ENCODE results near the gene SLC25A26. TPM values are rescaled to one million over a fixed set of nuclear protein-coding genes. Genes with fewer than 3 reads are reported as not detected.
"Not testable (repeated sequence)": the region's sequence is repeated elsewhere in the genome, so short reads cannot be mapped to it uniquely, and the experiment has no call there.

The SLC25A26 gene
- total and polyA plus RNA-seq, 9 donors = 17.3 to 32.3 (median 22.6) TPM

DNA sequence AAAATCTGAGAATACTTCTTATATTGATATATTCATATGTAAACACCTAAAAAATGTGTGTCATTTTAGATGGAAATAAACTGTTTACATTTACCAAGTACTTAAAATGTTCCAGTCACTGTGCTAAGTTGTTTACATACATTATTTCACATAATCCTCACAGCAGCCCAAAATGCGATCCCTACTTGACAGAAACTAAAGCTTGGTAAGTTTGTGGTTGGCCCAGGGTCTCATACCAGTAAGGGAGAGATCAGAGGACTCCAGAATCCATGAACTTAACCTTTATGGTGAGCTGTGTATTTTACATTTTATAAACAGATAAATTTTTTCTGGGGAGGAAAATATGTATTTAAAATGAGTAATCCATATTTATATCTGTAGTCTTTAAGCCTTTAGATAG is 51.2 kb downstream of the SLC25A26 start:
- no peaks in the 10 kb centered on the region for H3K36me3 ChIP-seq
- no peaks in the 10 kb centered on the region for H3K9me3 ChIP-seq
- H3K4me3 ChIP-seq = no peak overlapping the region
- H3K27me3 ChIP-seq = no peaks in the 10 kb centered on the region
- WGBS, 3 donors = 89 to 100% (median 93%) methylated on average over 1 of the region's 1 CpG
- DNase-seq = no peak
- no peak overlapping the region for H3K27ac ChIP-seq
- TF ChIP-seq EP300 (IDR thresholded peaks at IDR 0.05) (no peak), POLR2A (IDR thresholded peaks at IDR 0.05) (no peak)
- TF ChIP-seq, protein P1, sequence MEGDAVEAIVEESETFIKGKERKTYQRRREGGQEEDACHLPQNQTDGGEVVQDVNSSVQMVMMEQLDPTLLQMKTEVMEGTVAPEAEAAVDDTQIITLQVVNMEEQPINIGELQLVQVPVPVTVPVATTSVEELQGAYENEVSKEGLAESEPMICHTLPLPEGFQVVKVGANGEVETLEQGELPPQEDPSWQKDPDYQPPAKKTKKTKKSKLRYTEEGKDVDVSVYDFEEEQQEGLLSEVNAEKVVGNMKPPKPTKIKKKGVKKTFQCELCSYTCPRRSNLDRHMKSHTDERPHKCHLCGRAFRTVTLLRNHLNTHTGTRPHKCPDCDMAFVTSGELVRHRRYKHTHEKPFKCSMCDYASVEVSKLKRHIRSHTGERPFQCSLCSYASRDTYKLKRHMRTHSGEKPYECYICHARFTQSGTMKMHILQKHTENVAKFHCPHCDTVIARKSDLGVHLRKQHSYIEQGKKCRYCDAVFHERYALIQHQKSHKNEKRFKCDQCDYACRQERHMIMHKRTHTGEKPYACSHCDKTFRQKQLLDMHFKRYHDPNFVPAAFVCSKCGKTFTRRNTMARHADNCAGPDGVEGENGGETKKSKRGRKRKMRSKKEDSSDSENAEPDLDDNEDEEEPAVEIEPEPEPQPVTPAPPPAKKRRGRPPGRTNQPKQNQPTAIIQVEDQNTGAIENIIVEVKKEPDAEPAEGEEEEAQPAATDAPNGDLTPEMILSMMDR (IDR thresholded peaks at IDR 0.05) = no peak
- intact Hi-C loops (cut with DNase I) = no loop called here
- H3K4me1 ChIP-seq (ENCODE audit: insufficient read depth) = peaks cover 2% of the 10 kb centered on the region

DNA sequence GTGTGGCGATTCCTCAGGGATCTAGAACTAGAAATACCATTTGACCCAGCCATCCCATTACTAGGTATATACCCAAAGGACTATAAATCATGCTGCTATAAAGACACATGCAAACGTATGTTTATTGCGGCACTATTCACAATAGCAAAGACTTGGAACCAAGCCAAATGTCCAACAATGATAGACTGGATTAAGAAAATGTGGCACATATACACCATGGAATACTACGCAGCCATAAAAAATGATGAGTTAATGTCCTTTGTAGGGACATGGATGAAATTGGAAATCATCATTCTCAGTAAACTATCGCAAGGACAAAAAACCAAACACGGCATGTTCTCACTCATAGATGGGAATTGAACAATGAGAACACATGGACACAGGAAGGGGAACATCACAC is 54.0 kb downstream of the SLC25A26 start:
- not testable (repeated sequence) for H3K4me3 ChIP-seq
- intact Hi-C loops (cut with DNase I) = loop anchor here in 3 of 4 donors (5.0 kb wide), 3 partner anchors 537 to 547 kb away; no protein-coding TSS in a partner anchor

DNA sequence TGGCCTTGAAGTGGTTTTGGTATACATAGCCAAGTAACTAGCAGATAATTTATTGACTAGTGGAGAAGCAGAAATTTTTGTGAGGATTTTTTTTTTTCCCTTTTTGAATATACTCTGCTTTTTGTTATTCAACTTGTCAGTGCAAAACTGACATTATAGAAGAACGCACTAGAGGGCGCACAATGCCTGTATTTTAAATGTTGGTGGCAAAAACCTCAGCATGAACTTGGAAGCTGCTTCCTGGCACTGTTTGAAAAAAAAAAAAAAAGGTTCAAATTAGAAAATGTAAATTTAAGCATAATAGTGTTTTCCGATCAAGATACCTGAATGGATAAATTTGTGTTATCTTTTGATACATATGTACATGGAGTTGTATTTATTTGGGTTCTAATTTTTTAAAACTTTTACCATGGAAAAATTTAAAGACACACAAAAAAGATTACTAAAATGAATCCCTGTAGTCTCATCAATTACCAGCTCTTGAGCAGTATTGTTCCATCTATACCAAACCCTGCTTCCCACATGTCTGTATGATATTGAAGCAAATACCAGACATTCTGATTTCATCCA is 56.0 kb downstream of the SLC25A26 start:
- DNase-seq = peak in 4 of 5 donors; percentile 39 to 73 (median 52)
- no peaks in the 10 kb centered on the region for H3K9me3 ChIP-seq
- no peak overlapping the region for H3K27ac ChIP-seq
- intact Hi-C loops (cut with DNase I) = loop anchor here in 3 of 4 donors (5.0 kb wide), 3 partner anchors 536 to 546 kb away; no protein-coding TSS in a partner anchor
- no peaks in the 10 kb centered on the region for H3K27me3 ChIP-seq
- TF ChIP-seq POLR2A (IDR thresholded peaks at IDR 0.05) = no peak
- TF ChIP-seq EP300 (IDR thresholded peaks at IDR 0.05) = no peak
- TF ChIP-seq, protein P1 (IDR thresholded peaks at IDR 0.05) = peak; percentile 28 to 63 (median 60)
- H3K36me3 ChIP-seq = no peaks in the 10 kb centered on the region
- H3K4me3 ChIP-seq = no peak overlapping the region
- 2 to 3% (median 3%) methylated on average over 3 of the region's 3 CpGs for WGBS, 3 donors
- no peaks in the 10 kb centered on the region for H3K4me1 ChIP-seq (ENCODE audit: insufficient read depth)

More for the DNA sequence above, 54.0 kb downstream of the SLC25A26 start:
- not testable (repeated sequence) for H3K36me3 ChIP-seq; H3K4me1 ChIP-seq (ENCODE audit: insufficient read depth); H3K9me3 ChIP-seq; DNase-seq; H3K27me3 ChIP-seq; H3K27ac ChIP-seq
- WGBS, 3 donors = 91 to 98% (median 94%) methylated on average over 5 to 6 of the region's 6 CpGs

DNA sequence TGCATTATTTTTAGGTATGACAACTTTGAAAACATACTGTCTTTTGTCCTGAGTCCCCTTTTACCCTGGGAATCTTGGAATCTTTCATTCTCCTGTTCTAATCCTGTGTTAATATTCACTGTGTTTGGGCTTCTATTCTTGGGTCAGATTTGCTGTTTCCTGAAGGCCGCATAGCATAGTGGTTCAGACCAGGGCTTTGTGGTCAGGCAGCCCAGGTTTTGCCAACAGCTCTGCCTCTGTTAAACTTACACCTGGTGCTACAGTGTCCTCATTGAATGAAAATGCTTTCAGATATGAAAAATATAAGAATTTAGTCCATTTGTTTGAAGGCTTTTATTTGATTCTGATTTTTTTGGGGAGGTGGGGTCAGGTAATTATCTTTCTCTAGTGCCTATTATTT is 58.4 kb downstream of the SLC25A26 start:
- 65 to 75% (median 70%) methylated on average over 1 of the region's 1 CpG for WGBS, 3 donors
- intact Hi-C loops (cut with DNase I) = loop anchor here in 3 of 4 donors (5.0 kb wide), 3 partner anchors 533 to 543 kb away; no protein-coding TSS in a partner anchor
- Histone ChIP-seq H3K36me3 (no peaks in the 10 kb centered on the region), H3K4me1 (ENCODE audit: insufficient read depth) (no peaks in the 10 kb centered on the region), H3K27me3 (no peaks in the 10 kb centered on the region), H3K4me3 (no peak overlapping the region), H3K27ac (no peak overlapping the region), H3K9me3 (no peaks in the 10 kb centered on the region)
- TF ChIP-seq EP300 (IDR thresholded peaks at IDR 0.05) (no peak), POLR2A (IDR thresholded peaks at IDR 0.05) (no peak)
- TF ChIP-seq, protein P1 (IDR thresholded peaks at IDR 0.05) = no peak
- no peak for DNase-seq

DNA sequence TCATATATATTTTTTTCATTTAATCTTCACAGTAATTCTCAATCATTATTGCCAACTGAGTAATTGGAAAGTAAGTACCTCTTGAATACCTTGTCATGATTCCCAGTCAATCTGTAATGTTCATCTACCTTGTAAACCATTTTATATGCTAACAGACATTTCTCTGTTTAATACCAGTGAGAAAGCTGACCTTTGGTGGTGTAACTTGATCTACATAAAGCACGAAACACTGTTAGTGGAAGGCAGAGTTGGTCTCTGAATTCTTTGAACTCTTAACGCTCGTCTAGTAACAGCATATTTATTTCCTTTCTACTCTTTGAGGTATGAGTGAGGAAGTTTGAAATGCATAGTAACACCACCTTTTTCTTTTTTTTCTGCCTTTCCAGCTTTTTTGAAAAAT is 59.5 kb downstream of the SLC25A26 start:
- H3K27ac ChIP-seq = no peak overlapping the region
- H3K27me3 ChIP-seq = no peaks in the 10 kb centered on the region
- H3K4me1 ChIP-seq (ENCODE audit: insufficient read depth) = no peaks in the 10 kb centered on the region
- TF ChIP-seq EP300 (IDR thresholded peaks at IDR 0.05) = no peak
- no peak for TF ChIP-seq POLR2A (IDR thresholded peaks at IDR 0.05)
- TF ChIP-seq, protein P1 (IDR thresholded peaks at IDR 0.05) = no peak
- H3K4me3 ChIP-seq = no peak overlapping the region
- H3K9me3 ChIP-seq = no peaks in the 10 kb centered on the region
- WGBS, 3 donors = 94 to 97% (median 97%) methylated on average over 3 of the region's 3 CpGs
- intact Hi-C loops (cut with DNase I) = no loop called here
- H3K36me3 ChIP-seq = no peaks in the 10 kb centered on the region
- DNase-seq = no peak

DNA sequence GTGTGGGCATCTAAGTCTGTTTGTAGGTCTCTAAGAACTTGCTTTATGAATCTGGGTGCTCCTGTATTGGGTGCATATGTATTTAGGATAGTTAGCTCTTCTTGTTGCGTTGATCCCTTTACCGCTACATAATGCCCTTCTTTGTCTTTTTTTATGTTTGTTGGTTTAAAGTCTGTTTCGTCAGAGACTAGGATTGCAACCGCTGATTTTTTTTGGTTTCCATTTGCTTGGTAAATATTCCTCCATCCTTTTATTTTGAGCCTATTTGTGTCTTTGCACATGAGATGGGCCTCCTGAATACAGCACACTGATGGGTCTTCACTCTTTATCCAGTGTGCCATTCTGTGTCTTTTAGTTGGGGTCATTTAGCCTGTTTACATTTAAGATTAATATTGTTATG is 71.1 kb downstream of the SLC25A26 start:
- not testable (repeated sequence) for H3K27me3 ChIP-seq; H3K4me3 ChIP-seq; H3K36me3 ChIP-seq; H3K27ac ChIP-seq; DNase-seq; H3K9me3 ChIP-seq; H3K4me1 ChIP-seq (ENCODE audit: insufficient read depth)
- WGBS, 3 donors = 75 to 86% (median 79%) methylated on average over 4 of the region's 4 CpGs
- intact Hi-C loops (cut with DNase I) = loop anchor here in 1 of 4 donors (10.0 kb wide), 1 partner anchor 113 kb away; no protein-coding TSS in a partner anchor
